Body of pancreas (tissue), 4 donors: ENCODE measurements around the gene FSIP2. TPM values are rescaled to one million over a fixed set of nuclear protein-coding genes. Genes with fewer than 3 reads are reported as not detected.

Experiments
- ATAC-seq: fragments of 150-250 bp; one replicate; pipeline ENCODE4 v1.9.1; 2016
- DNase-seq, 4 donors: peaks; one replicate each; pipeline ENCODE4 v3.0.0-alpha.2; 2019
- H3K27ac ChIP-seq, 4 donors: fragments of 200-600 bp; sonication (generic); 1 replicate in 3 of 4; 2 replicates in 1 of 4; pipeline versions ENCODE4 v1.5.1 to v1.6.1; 2016 to 2019; ENCODE audit warnings: mild to moderate bottlenecking in 1 of 4, mixed read lengths in 1 of 4, moderate library complexity in 1 of 4
- H3K27me3 ChIP-seq, 2 donors: fragments of 200-600 bp; sonication (generic); one replicate each; pipeline ENCODE4 v1.6.0; 2016; ENCODE audit warnings: mild to moderate bottlenecking in 1 of 2
- H3K36me3 ChIP-seq, 2 donors: fragments of 200-600 bp; sonication (generic); replicated peaks in 1 of 2; 2 replicates each; pipeline ENCODE4 v1.5.1; 2016; ENCODE audit warnings: low read depth in 2 of 2; ENCODE audit not compliant: insufficient read depth in 1 of 2
- H3K4me1 ChIP-seq: fragments of 200-600 bp; sonication (generic); one replicate; pipeline ENCODE4 v1.6.0; 2016
- H3K4me3 ChIP-seq, 2 donors: fragments of 200-600 bp; sonication (generic); 1 replicate in 1 of 2; 2 replicates in 1 of 2; pipeline ENCODE4 v1.5.1; 2016 to 2019
- H3K9me3 ChIP-seq, 3 donors: fragments of 200-600 bp; sonication (generic); 1 replicate in 2 of 3; 2 replicates in 1 of 3; pipeline ENCODE4 v1.5.1; 2016
- CTCF ChIP-seq, 7 experiments: fragments of 450-650 bp in 4 of 7; fragments of 200-600 bp in 3 of 7; sonication (generic) in 3 of 7; IDR thresholded peaks; one replicate each; pipeline ENCODE4 v1.5.1; 2016 to 2019; ENCODE audit warnings: antibody characterized with exemption in 7 of 7
- POLR2A ChIP-seq, 3 donors: fragments of 450-650 bp; IDR thresholded peaks; one replicate each; pipeline ENCODE4 v1.6.1; 2016; ENCODE audit warnings: antibody characterized with exemption in 3 of 3, mild to moderate bottlenecking in 2 of 3
- WGBS, 2 donors: methylation state at CpG; one replicate each; pipeline ENCODE4 v1.1.5; 2017; 5-methylcytosine and 5-hydroxymethylcytosine counted together
- intact Hi-C: fragments of 100-400 bp; cut with DNase I; formaldehyde crosslinking; loops from one replicate; pipeline ENCODE4 v1.15.1; 2023
- total RNA-seq, 2 donors: library from RNA; depleted of rRNA; stranded (reverse); fragments of >200 nt; gene quantifications; one replicate each; pipeline ENCODE4 v1.1.0, GENCODE V29; 2016

Gene FSIP2
- 1 to 10 TPM; 1.3 to 3.1 TPM for total RNA-seq

DNA sequence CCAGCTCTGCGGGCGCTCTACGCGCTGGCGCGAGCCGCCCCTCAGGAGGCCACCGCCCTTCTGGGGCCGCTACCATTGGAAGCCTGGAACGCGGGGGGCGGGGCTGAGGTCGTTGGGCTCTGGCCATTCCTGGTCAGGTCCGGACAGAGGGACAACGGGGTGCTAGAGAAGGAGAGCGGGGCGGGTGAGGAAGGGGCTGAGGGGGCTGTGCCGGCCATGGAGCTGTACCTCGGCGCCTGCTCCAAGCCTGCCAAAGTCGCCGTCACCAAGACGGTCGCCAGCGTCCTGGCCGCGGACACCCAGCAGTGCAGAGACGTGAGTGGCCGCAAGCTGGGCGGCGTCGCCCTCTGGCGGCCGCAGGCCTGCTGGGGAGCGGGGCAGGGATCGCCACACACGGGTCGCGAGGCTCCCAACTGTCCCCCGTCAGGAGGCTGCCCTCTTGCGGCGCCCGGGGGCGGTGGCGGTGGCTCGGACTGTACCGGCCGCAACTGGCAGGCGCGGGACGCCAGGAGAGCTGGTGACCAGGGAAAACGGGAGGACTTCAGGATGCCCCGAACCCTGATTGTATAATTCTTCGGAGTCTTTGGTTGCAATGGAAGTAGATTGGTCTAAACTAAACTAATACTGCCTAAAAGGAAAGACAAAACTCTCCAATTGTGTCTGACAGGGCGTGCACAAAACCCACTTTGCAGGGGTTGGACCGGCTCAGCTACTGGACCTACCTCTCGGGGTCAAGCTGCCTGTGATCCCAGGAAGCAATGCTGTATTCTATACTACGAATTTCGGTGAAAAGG, at the start of gene FSIP2:
Gene FSIP2, plus strand, starts transcription at position 126 of the 794 bp plus-strand sequence. Its CDS starts 91 bp downstream, at position 217.
- 8 to 18% methylated on average over 32 to 58 of the region's 59 CpGs for WGBS, 2 donors
- H3K4me1 ChIP-seq = peaks cover 24% of the 10 kb centered on the region
- DNase-seq (peak; percentile 85 to 91 (median 89)), ATAC-seq (peak; percentile 98)
- no peaks in the 10 kb centered on the region for H3K36me3 ChIP-seq
- peak within 1 kb of the TSS in 1 of 2 donors; percentile 14 for H3K4me3 ChIP-seq
- intact Hi-C loops = no loop called here
- no peak within 1 kb of the TSS for H3K27ac ChIP-seq
- H3K9me3 ChIP-seq = no peaks in the 10 kb centered on the region
- TF ChIP-seq POLR2A (IDR thresholded peaks at IDR 0.05) = no peak
- TF ChIP-seq CTCF (IDR thresholded peaks at IDR 0.05) = peak; percentile 85 to 99 (median 98)
- no peaks in the 10 kb centered on the region for H3K27me3 ChIP-seq

- DNase-seq (no peak), ATAC-seq (no peak)
- intact Hi-C loops = no loop called here
- Histone ChIP-seq H3K9me3 (no peaks in the 10 kb centered on the region), H3K27me3 (no peaks in the 10 kb centered on the region), H3K4me1 (no peaks in the 10 kb centered on the region), H3K4me3 (no peak overlapping the region), H3K36me3 (no peaks in the 10 kb centered on the region), H3K27ac (no peak overlapping the region)
- no peak for TF ChIP-seq POLR2A (IDR thresholded peaks at IDR 0.05)
- TF ChIP-seq CTCF (IDR thresholded peaks at IDR 0.05) = no peak
- 76 to 87% methylated on average over 3 of the region's 3 CpGs for WGBS, 2 donors
These were observed 48.6 kb upstream of the FSIP2 start for GRCh38 chr2:185689906-185690539.

- no peaks in the 10 kb centered on the region for H3K36me3 ChIP-seq
- DNase-seq (no peak), ATAC-seq (no peak)
- no peaks in the 10 kb centered on the region for H3K27me3 ChIP-seq
- no peak overlapping the region for H3K4me3 ChIP-seq
- H3K9me3 ChIP-seq = no peaks in the 10 kb centered on the region
- H3K4me1 ChIP-seq = no peaks in the 10 kb centered on the region
- 58% methylated on average over 2 of the region's 2 CpGs for WGBS, 2 donors
- intact Hi-C loops = no loop called here
- no peak overlapping the region for H3K27ac ChIP-seq
- TF ChIP-seq POLR2A (IDR thresholded peaks at IDR 0.05) (no peak), CTCF (IDR thresholded peaks at IDR 0.05) (no peak)
These were observed 42.8 kb upstream of the FSIP2 start for GRCh38 chr2:185695711-185696235.

GRCh38 chr2:185700883-185701282, 37.7 kb upstream of the FSIP2 start:
- 46 to 52% methylated on average over 4 of the region's 4 CpGs for WGBS, 2 donors
- no peak for ATAC-seq
- no peaks in the 10 kb centered on the region for H3K36me3 ChIP-seq
- H3K9me3 ChIP-seq = no peaks in the 10 kb centered on the region
- DNase-seq = no peak
- no peak overlapping the region for H3K27ac ChIP-seq
- H3K4me1 ChIP-seq = no peaks in the 10 kb centered on the region
- no peak overlapping the region for H3K4me3 ChIP-seq
- no peaks in the 10 kb centered on the region for H3K27me3 ChIP-seq
- no peak for TF ChIP-seq CTCF (IDR thresholded peaks at IDR 0.05)
- TF ChIP-seq POLR2A (IDR thresholded peaks at IDR 0.05) = no peak
- intact Hi-C loops = no loop called here
